H1 (cell line): ENCODE results near the gene TTC13. TPM values are rescaled to one million over a fixed set of nuclear protein-coding genes. Genes with fewer than 3 reads are reported as not detected.

Experiments
- CTCF ChIA-PET: fragments of 300-600 bp; sonication (Branson Sonifier 250); formaldehyde crosslinking; loops from one replicate; lab custom pipeline; 2021; ENCODE audit not compliant: partially characterized antibody; lab: Charles Lee
- POLR2A ChIA-PET: fragments of 300-600 bp; sonication (Branson Sonifier 250); formaldehyde crosslinking; loops from one replicate; lab custom pipeline; 2021; ENCODE audit warnings: inconsistent platforms; ENCODE audit not compliant: partially characterized antibody; lab: Charles Lee
- DNase-seq, 2 experiments: peaks; one replicate each; pipeline versions ENCODE4 v3.0.0 to v3.0.0-alpha.2; 2010 to 2022; ENCODE audit warnings: low spot score in 2 of 2, low read depth in 1 of 2, mixed read lengths in 1 of 2
- FAIRE-seq: peaks from 2 replicates; lab custom pipeline; 2011; peaks lifted over from hg19 to GRCh38; lab: Jason Lieb, UNC
- H2AFZ ChIP-seq: 2 replicates; pipeline ENCODE4 v1.8.1; 2012; ENCODE audit warnings: low read length, inconsistent platforms
- H2AK5ac ChIP-seq: 2 replicates; pipeline ENCODE4 v1.6.1; 2013; ENCODE audit warnings: low read depth, low read length
- H2BK120ac ChIP-seq: replicated peaks from 2 replicates; pipeline ENCODE3; 2013; ENCODE audit warnings: low read depth, low read length, inconsistent platforms
- H2BK12ac ChIP-seq: 2 replicates; pipeline ENCODE4 v1.6.1; 2013; ENCODE audit warnings: low read depth, low read length
- H2BK15ac ChIP-seq: 2 replicates; pipeline ENCODE4 v1.6.1; 2013; ENCODE audit warnings: low read length
- H2BK20ac ChIP-seq: 2 replicates; pipeline ENCODE4 v1.6.1; 2013; ENCODE audit warnings: low read length
- H2BK5ac ChIP-seq: 2 replicates; pipeline ENCODE4 v1.6.1; 2013; ENCODE audit warnings: low read depth, low read length
- H3K14ac ChIP-seq: 2 replicates; pipeline ENCODE4 v1.6.1; 2013; ENCODE audit warnings: inconsistent platforms; ENCODE audit not compliant: insufficient read length
- H3K18ac ChIP-seq: 2 replicates; pipeline ENCODE4 v1.6.1; 2013; ENCODE audit warnings: low read length; ENCODE audit errors: extremely low read depth
- H3K23ac ChIP-seq: 2 replicates; pipeline ENCODE4 v1.6.1; 2013; ENCODE audit warnings: inconsistent platforms; ENCODE audit not compliant: insufficient read length
- H3K23me2 ChIP-seq: 2 replicates; pipeline ENCODE4 v1.6.1; 2013; ENCODE audit warnings: low read depth, low read length
- H3K27ac ChIP-seq: 2 replicates; pipeline ENCODE4 v1.6.1; 2011; ENCODE audit warnings: low read depth, low read length, inconsistent platforms
- H3K27me3 ChIP-seq, 4 experiments: replicated peaks in 1 of 4; 1 replicate in 1 of 4; 2 replicates in 3 of 4; pipeline versions ENCODE4 v1.6.1 to v1.8.1; 2011 to 2013; ENCODE audit warnings: low read length in 3 of 4, mild to moderate bottlenecking in 3 of 4, inconsistent platforms in 2 of 4, mixed read lengths in 2 of 4, moderate library complexity in 1 of 4; ENCODE audit not compliant: control insufficient read depth in 3 of 4, insufficient read depth in 3 of 4; ENCODE audit errors: extremely low read depth in 1 of 4
- H3K36me3 ChIP-seq, 4 experiments: 2 replicates each; pipeline versions ENCODE4 v1.6.1 to v1.8.1; 2011 to 2013; ENCODE audit warnings: mild to moderate bottlenecking in 4 of 4, low read length in 3 of 4, moderate library complexity in 2 of 4, control low read depth in 1 of 4, inconsistent platforms in 1 of 4; ENCODE audit not compliant: insufficient read depth in 4 of 4, control insufficient read depth in 2 of 4
- H3K4ac ChIP-seq: replicated peaks from 2 replicates; pipeline ENCODE3; 2013; ENCODE audit warnings: low read length, low read depth, mixed read lengths, inconsistent platforms; ENCODE audit not compliant: insufficient read length
- H3K4me1 ChIP-seq, 4 experiments: replicated peaks in 1 of 4; 1 replicate in 1 of 4; 2 replicates in 3 of 4; pipeline versions ENCODE4 v1.6.1 to v1.8.1; 2011 to 2013; ENCODE audit warnings: low read length in 3 of 4, inconsistent platforms in 2 of 4, mixed read lengths in 1 of 4; ENCODE audit not compliant: insufficient read depth in 4 of 4, control insufficient read depth in 3 of 4
- H3K4me2 ChIP-seq, 2 experiments: 2 replicates each; pipeline versions ENCODE4 v1.6.1 to v1.8.1; 2011 to 2013; ENCODE audit warnings: low read depth in 2 of 2, low read length in 2 of 2, control low read depth in 1 of 2, inconsistent platforms in 1 of 2, mild to moderate bottlenecking in 1 of 2; ENCODE audit not compliant: insufficient read depth in 1 of 2
- H3K4me3 ChIP-seq, 4 experiments: fragments of 200-600, 300-600 bp in 1 of 4; sonication (generic), shearing (Covaris generic), sonication (Bioruptor Twin) in 1 of 4; 2 replicates each; pipeline versions ENCODE4 v1.5.1 to v1.8.1; 2011 to 2016; ENCODE audit warnings: low read length in 4 of 4, low read depth in 3 of 4, control low read depth in 2 of 4, inconsistent platforms in 2 of 4, mild to moderate bottlenecking in 2 of 4, mixed read lengths in 1 of 4, moderate library complexity in 1 of 4; ENCODE audit not compliant: insufficient read depth in 2 of 4; ENCODE audit errors: extremely low read depth in 1 of 4
- H3K56ac ChIP-seq: replicated peaks from 2 replicates; pipeline ENCODE3; 2013; ENCODE audit warnings: low read depth, mild to moderate bottlenecking, mixed read lengths, low read length, inconsistent platforms; ENCODE audit not compliant: insufficient read length
- H3K79me1 ChIP-seq: 2 replicates; pipeline ENCODE4 v1.6.1; 2013; ENCODE audit warnings: low read depth, low read length, control low read depth
- H3K79me2 ChIP-seq, 2 experiments: 2 replicates each; pipeline versions ENCODE4 v1.6.1 to v1.8.1; 2012 to 2013; ENCODE audit warnings: low read length in 2 of 2, mild to moderate bottlenecking in 2 of 2, inconsistent platforms in 1 of 2; ENCODE audit not compliant: insufficient read depth in 2 of 2, control insufficient read depth in 1 of 2
- H3K9ac ChIP-seq, 4 experiments: replicated peaks in 1 of 4; 1 replicate in 1 of 4; 2 replicates in 3 of 4; pipeline versions ENCODE4 v1.6.1 to v1.8.1; 2011 to 2013; ENCODE audit warnings: low read depth in 3 of 4, low read length in 3 of 4, control low read depth in 2 of 4, mild to moderate bottlenecking in 2 of 4, moderate library complexity in 2 of 4, inconsistent platforms in 1 of 4; ENCODE audit errors: extremely low read depth in 1 of 4
- H3K9me3 ChIP-seq, 2 experiments: 2 replicates each; pipeline versions ENCODE4 v1.6.1 to v1.8.1; 2012 to 2013; ENCODE audit warnings: mild to moderate bottlenecking in 2 of 2, moderate library complexity in 2 of 2, control low read depth in 1 of 2, inconsistent platforms in 1 of 2, low read depth in 1 of 2, low read length in 1 of 2, mixed read lengths in 1 of 2; ENCODE audit not compliant: insufficient read depth in 2 of 2
- H4K20me1 ChIP-seq, 2 experiments: replicated peaks in 1 of 2; 2 replicates each; pipeline versions ENCODE3 to v1.8.1; 2011 to 2013; ENCODE audit warnings: inconsistent platforms in 2 of 2, low read length in 2 of 2, mild to moderate bottlenecking in 1 of 2; ENCODE audit not compliant: insufficient read depth in 2 of 2, control insufficient read depth in 1 of 2
- H4K5ac ChIP-seq: 2 replicates; pipeline ENCODE4 v1.6.1; 2013; ENCODE audit warnings: low read length, low read depth, mixed read lengths, inconsistent platforms; ENCODE audit not compliant: insufficient read length
- H4K8ac ChIP-seq: 2 replicates; pipeline ENCODE4 v1.8.0; 2013; ENCODE audit warnings: mild to moderate bottlenecking, moderate library complexity, low read length, inconsistent platforms; ENCODE audit not compliant: insufficient read depth; ENCODE audit errors: extremely low read depth
- H4K91ac ChIP-seq: replicated peaks from 2 replicates; pipeline ENCODE3; 2013; ENCODE audit warnings: low read length, mixed read lengths, inconsistent platforms; ENCODE audit not compliant: insufficient read length
- ASH2L ChIP-seq: fragments of 200-600, 300-600 bp; sonication (generic); IDR thresholded peaks from one replicate; pipeline ENCODE4 v1.7.1; 2017; ENCODE audit warnings: low read length
- RXRA ChIP-seq: IDR thresholded peaks from 2 replicates; pipeline ENCODE4 v1.6.1; 2011; ENCODE audit warnings: low read depth, mild to moderate bottlenecking, low read length, moderate library complexity; ENCODE audit not compliant: insufficient read depth
- WGBS, 2 experiments: shearing (Covaris generic) in 1 of 2; methylation state at CpG; one replicate each; pipeline versions ENCODE4 v1.1.6 to v1.1.7; 2013 to 2015; ENCODE audit warnings: low lambda C conversion rate in 2 of 2, mixed read lengths in 2 of 2, inconsistent platforms in 1 of 2, low coverage in 1 of 2, missing lambda C conversion rate in 1 of 2; ENCODE audit not compliant: insufficient replicate concordance in 2 of 2, insufficient coverage in 1 of 2, insufficient read length in 1 of 2; ENCODE audit errors: extremely low coverage in 1 of 2, missing lambda C conversion rate in 1 of 2; 5-methylcytosine and 5-hydroxymethylcytosine counted together
- polyA plus RNA-seq, 7 experiments: library from polyadenylated mRNA; depleted of rRNA in 3 of 7; stranded (reverse) in 5 of 7; unstranded in 2 of 7; fragments of >200 nt in 5 of 7; fragments of 200-250 nt in 2 of 7; gene quantifications; 1 replicate in 5 of 7; 2 replicates in 1 of 7; 4 replicates in 1 of 7; pipeline versions ENCODE4 v1.2.1 to v1.2.3, GENCODE V29; 2011 to 2013; ENCODE audit warnings: missing spikeins in 2 of 7, mixed read lengths in 2 of 7
- total RNA-seq: library from RNA; stranded (reverse); fragmentation: NEBNext Ultra II Directional; extraction: Animal tissue kit (Norgen Biotek cat#: 25700); gene quantifications from 2 replicates; pipeline ENCODE4 v1.2.1, GENCODE V29; 2021

TTC13 gene
- total and polyA plus RNA-seq, 2 of the 8 experiments (the other 6 are each of a cell fraction or from before 2014, with no cell fraction given): 3.1 to 7.1 TPM

- peaks cover 17 to 48% (median 29%) of the 10 kb centered on the region in 4 experiments for H3K27me3 ChIP-seq
Observed at GRCh38 chr1:230979389-230979716, 692 bp upstream of the TTC13 start.

More at GRCh38 chr1:230979389-230979716, 692 bp upstream of the TTC13 start:
- Histone ChIP-seq H4K8ac (no peak overlapping the region), H2BK12ac (no peak overlapping the region), H3K27ac (no peak overlapping the region), H2BK20ac (no peak overlapping the region), H3K14ac (no peak overlapping the region), H2AK5ac (no peak overlapping the region), H3K4ac (no peak overlapping the region), H3K79me2 (no peaks in the 10 kb centered on the region; a peak in 1 of 4 replicates), H3K56ac (no peak overlapping the region), H3K23ac (no peak overlapping the region), H3K18ac (no peak overlapping the region), H2BK15ac (no peak overlapping the region), H3K23me2 (peaks cover 6% of the 10 kb centered on the region), H3K4me3 (peak overlapping the region; percentile 60 to 93 (median 85)), H4K91ac (no peak overlapping the region), H4K5ac (no peak overlapping the region), H2AFZ (peak overlapping the region; percentile 82), H3K79me1 (no peaks in the 10 kb centered on the region), H3K4me1 (peaks cover 0 to 5% (median 2%) of the 10 kb centered on the region in 4 experiments; a peak in 4 of 7 replicates), H3K9me3 (no peaks in the 10 kb centered on the region), H2BK120ac (no peak overlapping the region)
- WGBS, 2 experiments: 18% methylated on average over 12 of the region's 12 CpGs; no CpG with 5 or more reads in 1 of the 2 experiments
- ChIA-PET POLR2A (no interaction called here), CTCF (interaction anchor here (0.6 to 1.6 kb wide), 4 partner anchors 14 to 232 kb away, joined by 3 to 6 read pairs (median 3); no protein-coding TSS in a partner anchor)
- no peak for FAIRE-seq
- TF ChIP-seq ASH2L (no peak), RXRA (no peak)
- TF ChIP-seq, all 59 proteins: peak for 0
- H2BK5ac ChIP-seq: no peak overlapping the region
- H3K4me2 ChIP-seq: peak overlapping the region; percentile 63 to 78
- H4K20me1 ChIP-seq: peaks cover 10 to 34% of the 10 kb centered on the region in 2 experiments
- H3K9ac ChIP-seq: peak overlapping the region in 3 of 4 experiments; percentile 26 to 54 (median 48); a peak in 5 of 7 replicates
- no peaks in the 10 kb centered on the region; a peak in 2 of 8 replicates for H3K36me3 ChIP-seq
- DNase-seq: no peak
